Measurements from ENCODE around the gene C5orf63.
"Not testable (repeated sequence)": the region's sequence is repeated elsewhere in the genome, so short reads cannot be mapped to it uniquely, and the experiment has no call there.

The C5orf63 gene

DNA sequence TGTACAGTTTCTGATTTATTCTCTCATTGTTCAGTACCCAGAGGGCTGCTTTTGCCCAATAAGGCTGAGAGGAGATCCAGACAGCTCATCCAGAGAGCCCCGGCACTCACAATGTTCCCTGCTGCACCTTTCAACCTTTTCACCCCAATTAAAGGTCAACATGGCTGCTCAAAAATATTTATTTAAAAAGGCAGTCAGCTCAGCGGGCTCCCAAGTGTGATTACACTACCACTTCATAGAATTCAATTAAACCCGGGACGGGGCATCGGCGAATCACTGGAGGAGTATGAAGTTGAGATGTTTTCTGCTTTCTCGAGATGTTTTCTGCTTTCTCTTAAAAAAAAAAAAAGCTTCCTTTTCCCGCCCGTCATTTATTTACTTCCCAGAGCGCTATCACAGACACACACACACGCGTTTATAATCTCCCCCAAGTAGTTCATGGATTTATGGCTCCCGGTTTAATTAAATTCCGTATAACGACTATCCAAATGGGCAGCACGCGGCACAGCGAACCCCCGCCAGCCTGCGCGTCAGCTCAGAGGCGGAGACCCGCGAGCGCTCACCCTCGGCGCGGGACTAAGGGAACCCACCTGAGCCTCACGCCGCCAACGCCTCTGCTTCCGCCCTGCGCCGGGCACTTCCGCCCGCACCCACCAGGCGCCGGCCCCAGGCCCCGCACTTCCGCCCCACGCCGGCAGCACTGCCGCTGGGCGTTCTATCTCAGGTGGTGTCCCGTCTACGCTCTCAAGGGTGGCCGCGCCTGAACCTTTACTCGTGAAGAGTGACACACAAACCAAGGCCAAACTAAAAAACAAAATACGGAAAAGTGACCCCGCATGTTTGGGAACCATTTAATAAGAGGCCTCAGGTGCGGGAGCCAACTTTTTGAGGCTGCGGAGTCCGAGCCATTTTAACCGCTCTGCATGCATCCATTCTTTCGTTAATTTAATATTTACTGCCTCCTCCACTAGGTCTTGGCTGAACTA lies at the start of gene C5orf63:
Gene C5orf63 (minus strand): TSS at position 642 of the 986 bp plus-strand sequence. CDS start 14,507 bp downstream, outside the sequence.
- POLR2A ChIA-PET: interaction anchor here (1.0 kb wide), 1 partner anchor 15 kb away, joined by 3 read pairs; no protein-coding TSS in a partner anchor
- TF ChIP-seq, protein P1, sequence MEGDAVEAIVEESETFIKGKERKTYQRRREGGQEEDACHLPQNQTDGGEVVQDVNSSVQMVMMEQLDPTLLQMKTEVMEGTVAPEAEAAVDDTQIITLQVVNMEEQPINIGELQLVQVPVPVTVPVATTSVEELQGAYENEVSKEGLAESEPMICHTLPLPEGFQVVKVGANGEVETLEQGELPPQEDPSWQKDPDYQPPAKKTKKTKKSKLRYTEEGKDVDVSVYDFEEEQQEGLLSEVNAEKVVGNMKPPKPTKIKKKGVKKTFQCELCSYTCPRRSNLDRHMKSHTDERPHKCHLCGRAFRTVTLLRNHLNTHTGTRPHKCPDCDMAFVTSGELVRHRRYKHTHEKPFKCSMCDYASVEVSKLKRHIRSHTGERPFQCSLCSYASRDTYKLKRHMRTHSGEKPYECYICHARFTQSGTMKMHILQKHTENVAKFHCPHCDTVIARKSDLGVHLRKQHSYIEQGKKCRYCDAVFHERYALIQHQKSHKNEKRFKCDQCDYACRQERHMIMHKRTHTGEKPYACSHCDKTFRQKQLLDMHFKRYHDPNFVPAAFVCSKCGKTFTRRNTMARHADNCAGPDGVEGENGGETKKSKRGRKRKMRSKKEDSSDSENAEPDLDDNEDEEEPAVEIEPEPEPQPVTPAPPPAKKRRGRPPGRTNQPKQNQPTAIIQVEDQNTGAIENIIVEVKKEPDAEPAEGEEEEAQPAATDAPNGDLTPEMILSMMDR (IDR thresholded peaks at IDR 0.05; ENCODE audit: insufficient read depth, low read length, missing control alignments): no peak
- no peak for DNase-seq (ENCODE audit: low read depth, low spot score)
- CTCF ChIA-PET: interaction anchor here (0.9 to 2.2 kb wide), 4 partner anchors 12 to 240 kb away, joined by 3 to 6 read pairs (median 4); no protein-coding TSS in a partner anchor
- peak within 1 kb of the TSS; percentile 62 for H3K4me3 ChIP-seq (ENCODE audit: low read depth, low read length)

DNA sequence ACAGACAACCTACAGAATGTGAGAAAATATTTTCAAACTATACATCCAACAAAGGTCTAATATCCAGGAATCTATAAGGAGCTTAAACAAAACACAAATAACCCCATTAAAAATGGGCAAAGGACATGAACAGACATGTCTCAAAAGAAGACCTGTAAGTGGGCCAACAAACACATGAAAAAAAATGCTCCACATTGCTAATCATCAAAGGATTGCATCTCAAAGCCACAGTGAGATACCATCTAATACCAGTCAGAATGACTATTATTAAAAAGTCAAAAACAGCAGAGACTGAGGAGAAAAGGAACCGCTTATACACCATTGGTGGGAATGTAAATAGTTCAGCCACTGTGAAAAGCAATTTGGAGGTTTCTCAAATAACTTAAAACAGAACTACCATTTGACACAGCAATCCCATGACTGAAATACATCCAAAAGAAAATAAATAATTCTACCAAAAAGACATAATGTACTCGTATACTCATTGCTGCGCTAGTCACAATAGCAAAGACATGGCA lies 39.1 kb upstream of the C5orf63 start:
- DNase-seq (ENCODE audit: low read depth, low spot score): no peak
- TF ChIP-seq, protein P1 (IDR thresholded peaks at IDR 0.05; ENCODE audit: insufficient read depth, low read length, missing control alignments): no peak
- ChIA-PET POLR2A (no interaction called here), CTCF (no interaction called here)
- H3K4me3 ChIP-seq (ENCODE audit: low read depth, low read length): no peak overlapping the region

DNA sequence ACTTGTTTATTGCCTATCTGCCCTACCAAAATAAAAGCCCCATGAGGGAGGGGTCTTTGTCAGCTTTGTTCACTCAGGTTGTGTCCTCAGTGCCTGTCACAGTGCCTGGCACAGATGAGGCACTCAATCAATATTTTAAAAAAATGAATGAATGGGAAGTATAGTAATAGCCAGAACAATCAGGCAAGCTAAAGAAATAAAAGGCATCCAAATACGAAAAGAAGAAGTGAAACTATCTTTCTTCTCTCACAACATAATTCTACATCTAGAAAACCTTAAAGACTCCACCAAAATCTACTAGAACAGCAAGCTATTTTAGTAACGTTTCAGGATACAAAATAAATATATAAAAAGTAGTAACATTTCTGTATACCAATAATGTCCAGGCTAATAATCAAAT lies 37.8 kb upstream of the C5orf63 start:
- no peak overlapping the region for H3K4me3 ChIP-seq (ENCODE audit: low read depth, low read length)
- TF ChIP-seq, protein P1 (IDR thresholded peaks at IDR 0.05; ENCODE audit: insufficient read depth, low read length, missing control alignments): no peak
- POLR2A ChIA-PET: no interaction called here
- CTCF ChIA-PET: no interaction called here
- no peak for DNase-seq (ENCODE audit: low read depth, low spot score)

DNA sequence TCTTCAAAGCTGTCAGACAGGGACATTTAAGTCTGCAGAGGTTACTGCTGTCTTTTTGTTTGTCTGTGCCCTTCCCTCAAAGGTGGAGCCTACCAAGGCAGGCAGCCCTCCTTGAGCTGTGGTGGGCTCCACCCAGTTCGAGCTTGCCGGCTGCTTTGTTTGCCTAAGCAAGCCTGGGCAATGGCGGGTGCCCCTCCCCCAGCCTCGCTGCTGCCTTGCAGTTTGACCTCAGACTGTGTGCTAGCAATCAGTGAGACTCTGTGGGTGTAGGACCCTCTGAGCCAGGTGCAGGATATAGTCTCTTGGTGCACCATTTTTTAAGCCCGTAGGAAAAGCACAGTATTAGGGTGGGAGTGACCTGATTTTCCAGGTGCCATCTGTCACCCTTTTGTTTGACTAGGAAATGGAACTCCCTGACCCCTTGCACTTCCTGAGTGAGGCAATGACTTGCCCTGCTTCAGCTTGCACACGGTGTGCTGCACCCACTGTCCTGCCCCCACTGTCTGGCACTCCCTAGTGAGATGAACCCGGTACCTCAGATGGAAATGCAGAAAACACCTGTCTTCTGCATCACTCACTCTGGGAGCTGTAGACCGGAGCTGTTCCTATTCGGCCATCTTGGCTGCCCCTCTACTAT lies 35.4 kb upstream of the C5orf63 start:
- POLR2A ChIA-PET, CTCF ChIA-PET: not testable (repeated sequence)

DNA sequence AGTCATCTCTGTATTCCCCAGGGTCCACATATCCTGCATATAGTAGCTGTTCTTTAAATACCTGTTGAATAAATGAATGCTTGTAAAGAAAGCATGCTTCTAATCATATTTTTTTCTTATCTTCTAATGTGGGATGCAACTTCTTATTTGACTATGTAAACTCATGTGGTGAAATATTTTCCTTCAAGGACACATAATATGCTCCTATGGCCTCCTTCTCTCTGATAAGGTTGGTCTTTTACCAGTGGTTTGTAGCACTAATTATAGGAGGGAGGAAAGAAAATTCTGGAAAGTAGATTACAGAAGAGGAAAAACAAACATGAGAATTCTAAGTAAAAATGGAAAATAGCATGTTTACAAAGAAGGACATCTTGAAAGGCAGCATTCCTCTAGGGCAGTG lies 28.6 kb upstream of the C5orf63 start:
- TF ChIP-seq, protein P1 (IDR thresholded peaks at IDR 0.05; ENCODE audit: insufficient read depth, low read length, missing control alignments): no peak
- CTCF ChIA-PET: no interaction called here
- POLR2A ChIA-PET: no interaction called here
- H3K4me3 ChIP-seq (ENCODE audit: low read depth, low read length): no peak overlapping the region
- DNase-seq (ENCODE audit: low read depth, low spot score): no peak

More for the DNA sequence above, 35.4 kb upstream of the C5orf63 start:
- not testable (repeated sequence) for H3K4me3 ChIP-seq (ENCODE audit: low read depth, low read length); DNase-seq (ENCODE audit: low read depth, low spot score)

DNA sequence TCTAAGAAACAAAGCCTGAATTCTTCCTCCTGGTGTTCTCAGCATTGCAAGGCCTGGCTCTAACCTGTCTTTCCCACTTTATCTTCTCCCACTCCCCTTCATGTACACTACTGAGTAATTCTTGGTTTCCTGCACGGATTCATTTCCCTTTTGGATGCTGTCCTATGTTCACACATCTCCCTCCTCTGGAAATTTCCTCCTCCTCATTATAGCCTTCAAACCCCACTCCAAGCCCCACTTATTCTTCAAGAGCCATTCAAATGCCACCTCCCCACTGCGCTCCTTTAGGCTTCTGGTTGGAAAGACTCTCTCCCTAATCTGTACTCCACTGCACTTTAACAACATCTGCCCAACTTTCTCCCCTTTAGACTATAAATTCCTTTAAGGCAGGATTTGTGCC lies 28.2 kb upstream of the C5orf63 start:
- DNase-seq (ENCODE audit: low read depth, low spot score): no peak
- ChIA-PET POLR2A (no interaction called here), CTCF (no interaction called here)
- TF ChIP-seq, protein P1 (IDR thresholded peaks at IDR 0.05; ENCODE audit: insufficient read depth, low read length, missing control alignments): no peak
- H3K4me3 ChIP-seq (ENCODE audit: low read depth, low read length): no peak overlapping the region

All from AG04449 (cell line).